ENCODE measurements around the gene TMEM187.

TMEM187 gene

DNA sequence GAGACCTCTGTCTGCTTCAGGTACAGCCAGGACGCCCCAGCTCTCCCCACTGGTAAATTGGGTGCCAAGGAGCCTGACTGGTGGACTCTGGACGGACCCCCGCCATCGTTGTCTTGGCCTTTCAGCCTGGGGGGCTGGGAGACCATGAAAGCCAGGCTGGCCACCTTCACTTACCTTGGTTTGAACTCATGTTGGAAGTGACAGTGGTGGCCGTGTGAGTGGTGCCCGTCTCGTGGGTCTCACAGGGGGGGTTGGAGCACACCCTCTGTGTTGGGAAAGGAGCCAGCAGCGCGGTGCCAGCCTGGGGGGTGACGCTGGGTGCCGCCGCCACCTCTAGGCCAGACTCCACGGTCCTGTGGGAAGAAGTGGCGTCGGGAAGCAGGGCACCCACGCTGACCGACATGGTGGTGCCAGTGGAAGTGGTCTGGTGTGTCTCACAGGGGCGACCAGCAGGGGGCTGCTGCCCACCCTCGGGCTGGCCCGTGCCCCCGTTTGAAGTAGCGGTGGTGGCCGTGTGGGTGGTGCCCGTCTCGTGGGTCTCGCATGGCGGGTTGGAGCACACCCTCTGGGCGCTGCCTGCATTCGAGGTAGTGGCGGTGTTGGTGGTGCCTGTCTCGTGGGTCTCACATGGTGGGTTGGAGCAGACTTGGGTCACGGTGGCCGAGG, 18.5 kb upstream of the TMEM187 start:
- in situ Hi-C loops (cut with MboI; ENCODE audit: low sequenced_read_pairs), result no loop called here

DNA sequence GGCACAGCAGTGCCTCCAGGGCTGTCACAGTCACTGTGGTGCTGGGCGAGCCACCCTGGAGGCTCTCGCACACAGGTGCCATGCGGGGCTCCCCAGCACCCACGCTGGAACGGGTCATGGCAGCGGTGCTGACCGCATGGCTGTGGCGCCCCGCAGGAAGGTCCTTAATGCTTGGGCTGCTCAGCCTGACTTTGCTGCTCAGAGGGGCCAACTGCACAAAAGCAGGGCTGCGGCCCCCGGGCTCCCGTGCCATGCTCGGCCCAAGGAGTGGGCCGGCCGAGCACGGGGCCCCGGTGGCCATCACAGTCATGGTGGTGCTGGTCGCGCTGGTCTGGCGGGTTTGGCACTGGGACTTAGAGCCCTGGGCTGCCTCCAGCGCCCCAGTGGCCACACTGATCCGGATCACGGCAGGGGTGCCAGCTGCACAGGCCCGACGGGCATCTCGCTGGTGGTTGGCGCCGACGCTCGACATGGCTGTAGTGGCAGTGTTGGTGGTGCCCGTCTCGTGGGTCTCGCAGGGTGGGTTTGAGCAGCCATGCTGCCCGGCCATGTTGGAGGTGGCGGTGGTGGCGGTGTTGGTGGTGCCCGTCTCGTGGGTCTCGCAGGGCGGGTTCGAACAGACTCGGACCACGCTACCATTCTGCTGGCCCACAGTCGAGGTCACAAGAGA, 17.9 kb upstream of the TMEM187 start:
- in situ Hi-C loops (cut with MboI; ENCODE audit: low sequenced_read_pairs), result no loop called here

DNA sequence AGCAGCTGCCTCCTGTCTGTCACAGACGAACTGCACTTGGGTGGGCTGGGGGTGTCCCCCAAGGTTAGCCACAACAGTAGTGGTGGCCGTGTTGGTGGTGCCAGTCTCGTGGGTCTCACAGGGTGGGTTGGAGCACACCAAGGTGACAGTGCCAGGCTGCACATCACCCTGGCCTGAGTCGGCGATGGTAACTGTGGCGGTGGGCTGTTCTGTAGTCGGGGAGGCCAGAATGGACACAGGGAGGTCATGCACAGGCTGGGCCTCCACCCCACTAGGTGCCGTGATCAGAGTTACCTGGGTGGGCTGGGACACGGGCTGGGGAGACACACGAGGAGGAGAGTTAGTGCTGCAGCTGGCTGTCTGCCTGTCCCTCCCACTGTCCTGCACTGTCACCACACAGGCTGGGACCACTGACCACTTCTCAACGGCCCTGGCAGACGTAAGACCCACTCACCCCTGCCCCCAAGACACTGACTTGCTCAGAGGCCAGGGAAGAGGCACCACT, 17.3 kb upstream of the TMEM187 start:
- in situ Hi-C loops (cut with MboI; ENCODE audit: low sequenced_read_pairs), result no loop called here

DNA sequence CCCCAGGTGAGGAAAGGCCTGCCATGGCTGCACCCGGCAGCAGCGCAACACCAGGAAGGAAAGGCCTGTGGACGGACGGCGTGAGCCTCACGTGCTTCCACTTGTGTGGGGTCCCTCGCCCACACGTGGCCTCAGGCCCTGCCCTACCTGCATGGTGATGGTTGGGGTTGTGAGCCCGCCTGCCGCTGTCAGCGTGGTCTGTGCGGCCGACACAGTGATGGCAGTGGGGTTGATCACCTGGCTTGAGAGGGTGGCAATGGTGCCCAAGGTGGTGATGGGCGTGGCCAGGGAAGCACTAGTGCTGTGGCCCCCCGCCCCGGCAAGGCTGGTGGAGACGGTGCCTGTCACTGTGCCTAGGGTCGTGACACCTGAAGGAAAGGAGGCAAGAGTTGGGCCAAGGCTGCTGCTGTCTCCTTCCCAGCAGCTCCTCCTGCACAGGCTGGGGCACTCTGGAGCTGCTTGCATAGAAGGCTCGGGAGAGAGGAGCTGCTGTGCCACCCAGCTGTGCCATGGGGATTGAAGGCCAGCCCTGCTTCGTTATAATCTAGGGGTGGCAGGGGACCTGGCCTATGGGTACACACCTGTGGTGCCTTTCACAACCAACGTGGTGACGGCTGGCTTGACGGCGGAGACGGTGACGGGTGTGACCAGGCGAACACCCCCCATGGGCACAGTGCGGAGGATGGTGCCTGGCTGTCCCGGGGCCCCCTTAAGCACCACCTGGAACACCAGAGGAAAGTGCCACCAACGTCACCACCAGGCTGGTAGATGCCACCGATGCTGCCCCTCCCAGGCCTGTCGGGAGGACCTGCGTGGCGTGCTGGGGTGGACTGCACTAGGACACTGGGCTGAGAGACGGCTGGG, 16.3 kb upstream of the TMEM187 start:
- in situ Hi-C loops (cut with MboI; ENCODE audit: low sequenced_read_pairs), result no loop called here

DNA sequence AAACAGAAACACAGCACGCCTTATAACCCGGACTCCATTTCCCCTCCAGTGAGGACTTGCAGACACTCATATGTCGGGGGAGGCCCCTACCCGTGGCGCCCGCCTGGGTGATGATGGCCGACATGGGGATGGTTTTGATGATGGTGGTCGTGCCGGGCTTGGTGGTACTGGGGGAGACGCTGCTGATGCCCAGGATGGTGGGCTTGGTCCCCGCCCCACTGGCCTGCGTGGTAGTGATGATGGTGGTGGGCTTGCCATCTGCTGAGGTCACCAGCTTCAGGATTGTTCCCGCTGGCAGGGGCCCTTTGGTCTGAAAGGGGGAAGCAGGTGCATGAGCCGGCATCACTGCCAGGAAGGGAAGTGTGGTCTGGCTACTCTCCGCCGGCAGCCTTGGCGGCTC, 15.3 kb upstream of the TMEM187 start:
- in situ Hi-C loops (cut with MboI; ENCODE audit: low sequenced_read_pairs), result no loop called here

DNA sequence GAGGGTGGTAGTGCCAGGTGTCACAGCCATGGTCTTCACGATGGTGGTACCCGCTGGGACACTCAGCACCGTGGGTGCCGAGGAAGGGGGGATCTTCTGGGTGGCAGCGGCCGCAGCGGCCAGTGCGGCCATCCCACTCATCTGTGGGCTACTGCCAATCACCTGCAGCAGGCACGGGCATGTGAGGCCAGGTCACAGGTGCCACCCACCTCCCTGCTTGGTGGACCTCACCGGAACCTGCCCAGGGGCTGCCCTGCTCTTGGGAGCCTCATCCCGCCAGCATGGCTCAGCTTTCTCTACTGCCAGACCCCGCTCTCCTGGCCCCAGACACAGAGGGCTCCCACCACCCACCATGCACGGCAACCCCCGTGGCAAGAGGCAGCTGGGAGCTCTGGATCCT, 13.9 kb upstream of the TMEM187 start:
- in situ Hi-C loops (cut with MboI; ENCODE audit: low sequenced_read_pairs), result no loop called here

DNA sequence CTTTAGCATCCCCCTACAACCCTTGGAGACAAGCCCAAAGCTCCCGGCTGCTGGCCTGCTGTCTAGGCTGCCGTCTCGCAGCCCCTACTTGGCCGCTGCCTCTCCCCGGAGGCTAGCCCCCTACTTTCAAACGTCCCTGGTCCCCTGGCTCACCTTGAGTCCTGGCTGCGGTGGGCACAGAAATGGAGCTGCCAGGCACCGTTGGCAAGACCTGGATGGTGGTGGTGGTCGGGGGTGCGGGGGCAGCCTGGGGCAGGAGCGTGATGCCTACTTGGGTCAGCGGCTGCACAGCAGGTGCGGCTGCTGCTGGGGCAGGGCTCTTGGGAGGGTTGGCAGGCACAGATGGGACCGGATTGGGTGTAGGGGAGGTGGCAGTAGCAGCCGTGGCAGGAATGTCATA, 12.9 kb upstream of the TMEM187 start:
- in situ Hi-C loops (cut with MboI; ENCODE audit: low sequenced_read_pairs), result no loop called here

DNA sequence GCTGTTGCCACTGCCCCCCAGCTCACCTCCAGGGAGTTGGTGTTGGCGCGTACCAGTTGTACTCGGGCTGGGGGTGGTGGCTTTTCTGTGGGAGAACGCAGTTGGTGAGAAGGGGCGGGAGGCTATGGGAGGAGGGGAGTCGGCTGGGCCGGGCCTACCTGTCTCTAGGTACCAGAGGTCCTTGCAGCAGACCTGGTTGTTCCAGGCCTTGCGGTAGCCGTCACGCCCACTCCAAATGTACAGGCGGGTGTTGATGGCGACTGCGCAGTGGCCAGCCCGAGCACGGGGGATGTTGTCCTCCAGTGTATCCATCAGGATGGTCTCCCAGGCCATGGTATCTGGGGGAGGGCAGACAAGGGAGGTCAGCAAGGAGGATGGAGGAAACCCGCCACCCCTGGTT, 12.5 kb upstream of the TMEM187 start:
- in situ Hi-C loops (cut with MboI; ENCODE audit: low sequenced_read_pairs), result no loop called here

DNA sequence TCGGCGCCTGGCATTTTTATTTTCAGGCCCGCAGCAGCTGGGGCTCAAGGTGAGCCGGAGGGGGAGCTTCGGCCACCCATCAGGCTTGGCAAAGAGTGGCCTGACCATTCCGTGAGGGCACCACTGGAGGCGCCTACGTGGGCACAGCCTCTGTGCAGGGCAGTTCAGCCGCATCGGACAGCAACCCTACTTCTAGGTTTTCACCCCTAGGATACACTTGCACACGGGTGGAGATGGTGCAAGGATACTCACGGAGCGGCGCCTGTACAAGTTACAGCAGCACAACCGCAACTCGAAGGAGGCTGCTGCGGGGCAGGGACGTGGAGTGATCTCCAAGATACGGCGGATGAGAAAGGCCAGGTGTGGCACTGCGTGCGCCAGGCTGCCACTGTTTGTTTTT, 11.8 kb upstream of the TMEM187 start:
- in situ Hi-C loops (cut with MboI; ENCODE audit: low sequenced_read_pairs), result no loop called here

DNA sequence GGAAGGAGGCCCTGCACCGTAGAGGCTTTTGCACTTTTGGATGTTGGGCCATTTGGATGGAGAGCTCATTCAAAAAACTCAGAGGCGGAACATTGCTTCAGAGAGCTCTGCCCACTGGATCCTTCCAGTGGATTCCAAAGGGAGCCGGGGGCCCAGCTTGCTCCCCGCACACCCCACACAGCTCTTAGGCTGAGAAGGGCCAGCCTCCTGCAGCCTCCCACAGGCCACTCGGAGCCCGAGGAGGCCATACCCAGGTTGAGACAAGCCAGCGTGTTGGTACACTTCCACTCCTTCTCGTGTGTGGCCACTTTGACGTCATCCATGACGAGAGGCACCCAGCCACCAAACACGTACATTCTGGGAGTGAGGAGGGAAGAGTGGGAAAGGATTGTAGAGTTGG, 11.3 kb upstream of the TMEM187 start:
- in situ Hi-C loops (cut with MboI; ENCODE audit: low sequenced_read_pairs), result no loop called here

DNA sequence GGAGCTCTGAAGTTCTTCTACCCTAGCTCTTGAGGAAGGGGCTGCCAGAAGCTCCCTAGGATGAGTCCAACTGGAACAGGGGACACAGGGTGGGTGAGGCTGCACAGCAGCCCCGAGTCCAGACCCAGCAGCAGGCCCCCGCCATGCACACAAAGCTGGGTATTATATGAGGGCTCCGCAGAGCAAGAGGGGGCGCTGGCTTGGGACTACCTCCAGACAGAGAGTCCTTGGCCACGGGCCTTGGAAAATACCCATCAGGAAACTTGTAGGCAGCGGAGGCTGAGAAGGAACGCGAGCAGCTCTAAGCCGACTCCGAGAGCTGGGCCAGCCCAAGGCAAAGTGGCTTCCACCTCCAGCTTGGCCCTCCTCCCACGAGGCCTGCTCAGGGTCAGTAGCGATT, 9.0 kb upstream of the TMEM187 start:
- in situ Hi-C loops (cut with MboI; ENCODE audit: low sequenced_read_pairs), result no loop called here

DNA sequence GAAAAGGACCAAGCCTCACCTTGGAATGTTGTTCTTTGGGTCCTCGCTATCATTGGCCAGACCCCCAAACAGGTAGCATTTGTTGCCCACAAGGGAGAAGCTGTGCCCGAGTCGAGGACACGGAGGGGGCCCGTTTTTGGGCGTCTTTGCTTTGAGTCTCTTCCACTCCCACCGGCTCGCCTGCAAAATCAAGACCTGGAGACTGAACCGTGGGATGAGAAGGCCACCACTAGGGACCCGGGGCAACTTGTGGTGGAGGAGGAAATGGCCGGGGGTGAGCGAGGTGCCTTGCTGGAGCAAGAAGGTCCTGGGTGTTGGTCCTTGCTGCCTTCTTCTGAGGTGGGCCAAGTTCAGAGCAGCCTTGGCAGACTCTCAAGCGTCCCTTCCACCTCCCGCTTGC, 8.4 kb upstream of the TMEM187 start:
- in situ Hi-C loops (cut with MboI; ENCODE audit: low sequenced_read_pairs), result no loop called here

DNA sequence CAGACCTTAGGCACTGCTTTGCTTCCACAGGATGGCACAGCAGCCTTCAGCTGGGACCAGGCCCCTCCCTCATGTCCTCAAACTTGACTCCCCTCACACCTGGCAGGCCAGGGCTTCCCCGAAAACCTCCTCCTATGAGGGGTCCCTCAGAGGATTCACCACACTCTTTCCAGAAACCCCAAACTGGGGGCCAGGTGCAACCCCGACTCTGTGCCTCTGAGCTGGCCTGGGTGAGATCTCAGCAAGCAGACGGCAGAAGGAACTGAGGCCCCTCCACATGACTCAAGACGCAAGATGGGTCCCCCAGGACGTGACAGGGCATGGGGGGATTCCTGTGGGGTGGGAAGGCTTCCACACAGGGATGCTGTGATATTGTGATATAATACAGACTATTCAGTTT, 7.1 kb upstream of the TMEM187 start:
- in situ Hi-C loops (cut with MboI; ENCODE audit: low sequenced_read_pairs), result no loop called here

DNA sequence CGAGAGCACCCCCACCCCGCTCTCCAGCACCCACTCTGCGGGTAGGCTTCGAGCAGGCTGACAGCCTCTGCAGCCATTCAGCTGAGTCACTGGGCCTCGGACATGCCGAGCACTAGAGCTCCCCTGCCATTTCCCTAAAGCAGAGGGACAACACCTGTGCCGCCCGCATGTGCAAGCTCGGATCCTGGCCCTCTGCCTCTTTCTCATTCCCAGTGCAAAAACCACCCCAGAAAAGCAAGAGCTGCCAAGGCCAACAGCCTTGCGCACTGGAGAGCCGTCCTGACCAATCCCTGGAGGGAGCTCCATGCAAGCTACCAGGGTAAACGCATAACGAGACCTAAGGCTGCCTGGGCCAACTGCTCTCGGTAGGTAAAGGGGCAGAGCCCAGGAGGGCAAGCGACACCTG, 6.3 kb upstream of the TMEM187 start:
- in situ Hi-C loops (cut with MboI; ENCODE audit: low sequenced_read_pairs), result no loop called here

DNA sequence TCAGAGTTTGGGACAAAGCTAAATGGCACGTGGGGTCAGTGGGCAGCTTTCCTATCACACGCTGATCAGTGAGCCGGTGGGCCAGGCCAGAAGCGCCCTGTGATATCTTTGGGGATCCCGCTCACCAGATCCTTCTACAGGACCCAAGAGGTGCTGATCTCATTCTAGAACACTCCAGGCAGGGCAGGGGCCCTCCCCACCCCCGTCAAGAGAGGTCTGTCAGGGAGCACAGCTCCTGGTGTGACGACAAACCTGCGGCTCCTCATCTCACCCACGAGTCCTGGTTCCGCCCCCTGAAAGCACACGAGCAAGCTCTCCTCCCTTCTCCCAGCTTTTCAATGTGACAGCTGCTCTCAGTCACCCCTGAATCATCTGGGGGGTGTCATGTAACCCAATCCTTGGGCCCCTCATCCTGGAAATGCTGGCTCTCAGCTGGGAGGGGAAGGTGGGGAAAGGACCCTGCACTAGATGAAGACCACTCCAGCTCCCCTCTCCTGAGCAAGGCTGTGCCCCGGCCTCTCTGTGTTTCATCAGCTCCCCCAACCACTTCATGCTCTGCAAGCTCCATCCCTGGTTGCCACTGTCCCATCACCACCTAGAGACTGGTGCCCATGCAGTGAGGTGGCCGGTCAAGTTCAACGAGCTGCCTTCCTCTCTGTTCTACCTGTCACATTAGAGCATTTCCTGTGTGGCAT, 5.6 kb upstream of the TMEM187 start:
- in situ Hi-C loops (cut with MboI; ENCODE audit: low sequenced_read_pairs), result no loop called here

DNA sequence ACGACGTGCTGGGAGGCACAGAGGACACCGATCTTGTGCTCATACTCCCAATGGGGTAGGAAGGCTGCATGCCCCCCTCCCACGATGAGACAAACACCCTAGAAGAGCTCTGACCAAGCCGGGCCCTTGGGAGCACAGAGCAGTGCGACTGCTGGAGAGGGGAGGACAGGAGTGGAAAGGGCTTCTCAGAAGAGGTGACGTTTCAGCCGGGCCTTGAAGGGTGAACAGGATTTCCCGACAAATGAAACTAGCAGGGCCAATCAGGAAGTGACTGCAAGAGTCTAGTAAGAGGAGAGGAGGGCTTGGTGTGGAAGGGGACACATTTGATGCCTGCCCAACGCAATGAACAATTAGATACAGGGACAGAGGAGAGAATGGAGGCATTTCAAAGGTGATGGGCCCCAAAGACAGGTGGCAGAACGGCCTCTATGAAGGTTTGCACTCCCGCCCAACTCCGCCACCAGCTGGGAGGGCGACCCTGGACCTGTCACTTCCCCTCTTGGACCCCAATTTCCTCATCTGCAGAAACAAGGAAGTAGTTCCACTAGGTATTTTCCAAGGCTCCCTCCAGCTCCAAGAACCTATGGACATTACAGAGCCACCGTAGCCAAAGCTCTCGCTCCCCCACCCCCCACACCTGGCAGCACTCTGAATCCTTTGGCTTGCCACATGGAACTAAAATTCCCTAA, 4.9 kb upstream of the TMEM187 start:
- in situ Hi-C loops (cut with MboI; ENCODE audit: low sequenced_read_pairs), result no loop called here

DNA sequence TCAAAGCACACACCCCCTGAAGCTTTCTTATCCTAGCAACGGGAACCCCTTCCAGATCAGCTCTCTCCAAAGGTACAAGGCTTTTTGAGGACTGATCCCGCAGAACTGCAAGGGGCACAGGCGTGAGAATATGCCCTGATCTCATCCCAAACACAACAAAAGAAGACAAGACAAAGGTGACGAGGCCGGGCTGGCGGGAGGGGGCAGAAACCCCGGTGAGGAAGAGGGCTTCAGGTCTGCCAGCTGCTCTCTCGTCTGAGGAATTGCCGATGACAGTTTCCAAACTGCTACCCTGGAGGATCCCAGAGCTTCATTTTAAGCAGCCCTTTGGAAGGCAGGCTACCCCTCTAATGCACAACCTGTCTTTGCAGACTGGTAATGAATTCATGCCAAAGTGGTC, 4.3 kb upstream of the TMEM187 start:
- in situ Hi-C loops (cut with MboI; ENCODE audit: low sequenced_read_pairs), result no loop called here

DNA sequence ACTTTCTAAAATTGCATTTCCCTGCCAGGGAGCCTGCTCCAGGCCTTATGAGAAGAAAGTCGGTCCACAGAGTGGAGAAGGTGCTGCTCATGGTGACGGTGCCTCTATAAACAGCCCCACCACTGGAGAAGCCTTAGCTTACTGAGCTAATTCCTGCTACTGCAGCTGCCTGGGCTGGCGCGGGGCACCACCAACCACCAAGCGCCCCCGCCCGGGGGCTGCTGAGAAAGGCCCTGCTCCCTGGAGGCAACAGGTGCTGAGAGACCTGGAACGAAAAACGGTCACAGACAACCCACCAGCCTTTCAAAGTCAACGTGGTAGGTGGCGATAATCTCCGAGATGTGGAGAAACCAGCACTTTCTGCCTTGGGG, 3.8 kb upstream of the TMEM187 start:
- in situ Hi-C loops (cut with MboI; ENCODE audit: low sequenced_read_pairs), result no loop called here

DNA sequence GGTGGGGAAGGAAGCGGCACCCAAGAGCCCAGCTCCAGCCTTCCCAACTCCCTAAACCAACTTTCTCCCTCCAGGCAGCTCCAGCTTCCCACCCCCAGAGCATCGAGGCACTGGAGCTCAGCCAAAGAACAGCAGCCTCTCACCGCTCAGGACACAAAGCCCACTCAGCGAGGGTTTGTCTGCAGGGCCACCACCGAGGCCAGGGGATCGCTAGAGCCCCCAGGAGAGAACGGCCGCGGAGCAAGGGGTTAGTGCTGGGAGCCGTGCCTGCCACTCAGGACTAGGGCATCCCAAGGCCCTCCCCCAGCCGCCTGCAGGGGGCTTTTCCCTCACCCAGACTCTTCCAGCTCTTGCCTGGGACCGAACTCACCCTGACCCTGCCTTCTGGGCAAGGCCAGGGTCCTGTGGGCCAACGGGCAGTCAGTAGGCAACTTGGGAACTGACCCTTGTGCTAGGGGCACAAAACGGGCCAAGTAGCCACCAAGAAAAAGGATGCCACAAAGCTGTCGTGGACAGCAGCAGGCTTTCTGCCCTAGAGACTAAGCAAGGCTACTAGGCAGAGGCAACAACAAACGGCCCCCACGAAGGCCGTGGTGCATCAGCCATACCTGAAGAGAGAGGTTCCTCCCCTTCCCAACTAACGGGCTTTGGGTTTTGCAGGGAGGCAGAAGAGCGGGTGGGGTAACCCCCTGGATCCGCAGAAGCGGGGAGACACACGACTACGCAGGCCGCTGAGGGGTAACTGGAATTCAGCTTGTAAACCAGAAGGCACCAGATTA, 3.2 kb upstream of the TMEM187 start:
- in situ Hi-C loops (cut with MboI; ENCODE audit: low sequenced_read_pairs), result no loop called here

DNA sequence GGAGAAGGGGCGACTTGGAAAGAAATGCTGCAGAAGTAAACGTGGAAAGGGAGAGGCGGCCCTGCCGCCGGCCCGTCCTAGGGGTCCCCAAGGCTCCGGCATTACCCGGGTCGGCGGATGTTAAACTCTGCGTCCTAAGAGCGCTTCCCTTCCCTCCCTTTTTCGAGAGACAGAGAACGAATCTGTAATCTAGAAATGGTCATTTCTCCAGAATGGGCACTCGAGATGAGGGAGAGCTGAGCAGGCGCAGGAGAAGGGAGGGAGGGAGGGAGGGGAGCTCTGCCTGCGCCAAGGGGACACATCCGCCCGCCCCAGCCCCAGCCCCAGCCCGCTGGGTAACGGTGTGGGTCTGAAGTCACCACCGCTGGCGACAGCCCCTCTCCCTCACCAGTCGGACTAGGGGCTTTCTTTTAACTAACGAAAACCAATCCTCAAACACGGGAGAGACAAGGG, 2.6 kb upstream of the TMEM187 start:
- in situ Hi-C loops (cut with MboI; ENCODE audit: low sequenced_read_pairs), result no loop called here

All from hTERT RPE-1 (cell line).